Adrenal gland (tissue), 19 donors: ENCODE results near the gene TNS3. TPM values are rescaled to one million over a fixed set of nuclear protein-coding genes. Genes with fewer than 3 reads are reported as not detected.

Source experiments
- DNase-seq, 7 donors: peaks; one replicate each; pipeline ENCODE4 v3.0.0-alpha.2; 2019 to 2020
- H3K27ac ChIP-seq, 5 donors: fragments of 200-600 bp; sonication (generic) in 4 of 5; 1 replicate in 3 of 5; 2 replicates in 2 of 5; pipeline versions ENCODE4 v1.5.1 to v1.8.0; 2016 to 2020; ENCODE audit warnings: mild to moderate bottlenecking in 1 of 5
- H3K27me3 ChIP-seq: fragments of 200-600 bp; 2 replicates; pipeline ENCODE4 v1.8.0; 2021
- H3K36me3 ChIP-seq, 2 donors: fragments of 200-600 bp; replicated peaks in 1 of 2; 1 replicate in 1 of 2; 2 replicates in 1 of 2; pipeline versions ENCODE4 v1.5.1 to v1.8.0; 2018 to 2022
- H3K4me1 ChIP-seq, 2 donors: fragments of 200-600 bp; replicated peaks in 1 of 2; 1 replicate in 1 of 2; 2 replicates in 1 of 2; pipeline versions ENCODE4 v1.5.1 to v1.8.0; 2018 to 2021
- H3K4me3 ChIP-seq, 4 donors: fragments of 200-600 bp; sonication (generic) in 3 of 4; one replicate each; pipeline ENCODE4 v1.5.1; 2016 to 2018
- H3K9me3 ChIP-seq, 3 donors: fragments of 200-600 bp; sonication (generic) in 1 of 3; replicated peaks in 1 of 3; 1 replicate in 2 of 3; 2 replicates in 1 of 3; pipeline versions ENCODE4 v1.5.1 to v1.8.0; 2016 to 2021
- POLR2A ChIP-seq, 2 donors: fragments of 450-650 bp; IDR thresholded peaks; one replicate each; pipeline ENCODE4 v1.6.1; 2017; ENCODE audit warnings: antibody characterized with exemption in 2 of 2, mild to moderate bottlenecking in 2 of 2, moderate library complexity in 1 of 2
- WGBS, 4 donors: extraction: QIAGEN DNeasy Blood & Tissue Kit in 2 of 4; methylation state at CpG; one replicate each; pipeline versions ENCODE4 v1.1.5 to v1.1.7; 2013 to 2017; 5-methylcytosine and 5-hydroxymethylcytosine counted together
- intact Hi-C, 2 donors: fragments of 100-400 bp; cut with DNase I; formaldehyde crosslinking; loops; one replicate each; pipeline versions ENCODE4 v1.14.1 to v1.15.0; 2022 to 2023
- long read RNA-seq, 10 donors: library from polyadenylated mRNA in 3 of 10; unstranded in 2 of 10; stranded (forward) in 1 of 10; transcript quantifications; one replicate each; pipeline ENCODE4 v2.0.0 and lab custom pipeline, GENCODE V29; 2021 to 2026
- polyA plus RNA-seq, 3 donors: library from polyadenylated mRNA; stranded (reverse); fragments of 200-250 nt in 2 of 3; fragments of 350-450 nt in 1 of 3; fragmentation: Illumina TruSeq in 1 of 3; extraction: RNeasy Lipid Tissue Mini Kit (QIAGEN cat#74804) in 1 of 3; gene quantifications; one replicate each; pipeline ENCODE4 v1.2.3, GENCODE V29; 2013 to 2014
- total RNA-seq, 9 donors: library from RNA; depleted of rRNA in 4 of 9; stranded (reverse); fragments of >200 nt in 4 of 9; fragments of 120-200 nt in 1 of 9; fragmentation: NEBNext Ultra II Directional in 1 of 9; extraction: Animal tissue kit (Norgen Biotek cat#: 25700) in 1 of 9; gene quantifications; one replicate each; pipeline versions ENCODE4 v1.1.0 to v1.2.4, GENCODE V29; 2013 to 2023
- TF ChIP-seq, protein P1 (sequence below), 6 experiments: fragments of 450-650 bp in 4 of 6; fragments of 200-600 bp in 2 of 6; sonication (generic) in 1 of 6; IDR thresholded peaks; 1 replicate in 5 of 6; 2 replicates in 1 of 6; pipeline versions ENCODE4 v1.5.1 to v1.8.0; 2016 to 2021; ENCODE audit warnings: antibody characterized with exemption in 6 of 6, mild to moderate bottlenecking in 2 of 6, moderate library complexity in 1 of 6
- donor health status: healthy with polysubstance abuse.
- donor health status: Bipolar disorder and iron deficiency.
- donor health status: DM: yes; HTN: yes; CAD: no.
- donor health status: DM: no; HTN: no; CAD: no.
- donor health status: DM: no; HTN: no; CAD: no.
- donor health status: DM: yes; HTN: yes; CAD: no.

TNS3 gene
- total RNA-seq (100 to 1,000 TPM in 6 of 9 donors, 10 to 100 TPM in 3; 44.9 to 188 (median 125) TPM), polyA plus RNA-seq (10 to 100 TPM; 21.0 to 36.5 (median 36.4) TPM)
- long read RNA-seq, donor 1, partial matches to known transcripts = 5 of 5 reads
- long read RNA-seq, donor 1, other reads (novel, unspliced or antisense) = 0 of 5 reads
- long read RNA-seq, donor 2, full-length matches to known transcripts = 1 of 6 reads
- long read RNA-seq, donor 2, partial matches to known transcripts = 5 of 6 reads
- long read RNA-seq, donor 2, other reads (novel, unspliced or antisense) = 0 of 6 reads
- long read RNA-seq, donor 3 = 0 reads
- long read RNA-seq, donor 4, partial matches to known transcripts = 3 of 18 reads
- long read RNA-seq, donor 4, other reads (novel, unspliced or antisense) = 15 of 18 reads
- long read RNA-seq, donor 5, full-length matches to known transcripts = 6 of 89 reads
- long read RNA-seq, donor 5, partial matches to known transcripts = 45 of 89 reads
- long read RNA-seq, donor 5, other reads (novel, unspliced or antisense) = 38 of 89 reads
- long read RNA-seq, donor 6, partial matches to known transcripts = 0 of 14 reads
- long read RNA-seq, donor 6, other reads (novel, unspliced or antisense) = 14 of 14 reads
- long read RNA-seq, donor 7 = 0 reads
- long read RNA-seq, donor 8, partial matches to known transcripts = 14 of 14 reads
- long read RNA-seq, donor 8, other reads (novel, unspliced or antisense) = 0 of 14 reads
- long read RNA-seq, donor 9 = 0 reads
- long read RNA-seq, donor 10, partial matches to known transcripts = 11 of 11 reads
- long read RNA-seq, donor 10, other reads (novel, unspliced or antisense) = 0 of 11 reads

DNA sequence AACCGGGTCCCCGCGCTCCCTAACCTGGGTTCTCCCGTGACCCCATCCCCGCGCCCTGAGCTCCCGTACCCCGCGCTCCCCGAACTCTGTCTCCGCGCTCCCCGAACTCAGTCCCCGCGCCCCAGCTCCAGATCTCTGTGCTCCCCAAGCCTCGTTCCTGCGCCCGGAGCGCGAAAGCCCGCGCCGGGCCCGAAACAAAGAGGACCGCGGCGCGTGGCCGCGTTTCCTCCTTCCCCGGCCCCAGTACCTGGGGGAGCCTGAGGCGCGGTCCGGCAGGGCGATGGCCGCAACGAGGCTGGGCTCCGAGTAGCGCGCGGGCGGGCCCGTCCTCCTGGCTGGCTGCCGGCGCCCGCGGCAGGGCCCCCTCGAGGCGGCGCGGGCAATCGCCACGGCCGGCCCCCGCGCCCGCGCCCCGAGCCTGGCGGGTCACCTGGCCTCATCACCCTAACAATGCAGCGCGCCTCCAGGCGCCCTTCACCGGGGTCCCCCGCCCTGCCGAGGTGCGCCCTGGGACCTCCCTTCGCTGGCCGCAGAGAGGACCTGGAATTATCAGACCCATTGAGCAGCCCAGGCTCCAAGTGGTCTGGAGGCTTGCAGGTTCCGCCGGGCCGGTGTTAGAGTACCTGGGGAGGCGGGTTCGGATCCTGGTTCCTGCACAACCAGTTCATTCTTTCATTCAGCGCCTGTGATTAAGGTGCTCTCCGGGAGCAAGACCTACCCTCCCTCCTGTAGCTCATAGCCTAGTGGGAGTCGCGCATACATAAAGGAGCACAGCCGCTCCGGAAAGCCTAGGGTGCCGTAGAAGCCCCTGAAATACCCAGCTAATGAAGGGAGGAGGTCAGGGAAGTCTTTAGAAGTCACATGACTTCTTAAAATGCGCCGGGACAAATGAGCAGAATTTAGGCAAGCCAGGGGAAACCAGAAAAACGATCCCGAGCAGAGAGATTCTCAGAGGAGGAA, at the start of gene TNS3:
TNS3 (minus strand) TSS at position 308 of the 960 bp plus-strand sequence. CDS start 142,475 bp downstream, outside the sequence.
- WGBS, 4 donors = 11 to 45% (median 23%) methylated on average over 16 to 85 of the region's 85 CpGs
- Histone ChIP-seq H3K4me3 (peak within 1 kb of the TSS; percentile 68 to 91 (median 82)), H3K27ac (peak within 1 kb of the TSS in 4 of 5 donors; percentile 78 to 91 (median 80)), H3K4me1 (peaks cover 35 to 53% of the 10 kb centered on the region in 2 donors), H3K36me3 (no peaks in the 10 kb centered on the region), H3K27me3 (no peaks in the 10 kb centered on the region), H3K9me3 (no peaks in the 10 kb centered on the region)
- TF ChIP-seq, protein P1, sequence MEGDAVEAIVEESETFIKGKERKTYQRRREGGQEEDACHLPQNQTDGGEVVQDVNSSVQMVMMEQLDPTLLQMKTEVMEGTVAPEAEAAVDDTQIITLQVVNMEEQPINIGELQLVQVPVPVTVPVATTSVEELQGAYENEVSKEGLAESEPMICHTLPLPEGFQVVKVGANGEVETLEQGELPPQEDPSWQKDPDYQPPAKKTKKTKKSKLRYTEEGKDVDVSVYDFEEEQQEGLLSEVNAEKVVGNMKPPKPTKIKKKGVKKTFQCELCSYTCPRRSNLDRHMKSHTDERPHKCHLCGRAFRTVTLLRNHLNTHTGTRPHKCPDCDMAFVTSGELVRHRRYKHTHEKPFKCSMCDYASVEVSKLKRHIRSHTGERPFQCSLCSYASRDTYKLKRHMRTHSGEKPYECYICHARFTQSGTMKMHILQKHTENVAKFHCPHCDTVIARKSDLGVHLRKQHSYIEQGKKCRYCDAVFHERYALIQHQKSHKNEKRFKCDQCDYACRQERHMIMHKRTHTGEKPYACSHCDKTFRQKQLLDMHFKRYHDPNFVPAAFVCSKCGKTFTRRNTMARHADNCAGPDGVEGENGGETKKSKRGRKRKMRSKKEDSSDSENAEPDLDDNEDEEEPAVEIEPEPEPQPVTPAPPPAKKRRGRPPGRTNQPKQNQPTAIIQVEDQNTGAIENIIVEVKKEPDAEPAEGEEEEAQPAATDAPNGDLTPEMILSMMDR (IDR thresholded peaks at IDR 0.05) = peak in 3 of 6 experiments; percentile 27 to 58 (median 34)
- TF ChIP-seq POLR2A (IDR thresholded peaks at IDR 0.05) = peak in 1 of 2 donors; percentile 57
- intact Hi-C loops = loop anchor here in 1 of 2 donors (10.0 kb wide), 2 partner anchors 233 to 317 kb away; no protein-coding TSS in a partner anchor
- DNase-seq = peak in 6 of 7 donors; percentile 44 to 61 (median 52)

DNA sequence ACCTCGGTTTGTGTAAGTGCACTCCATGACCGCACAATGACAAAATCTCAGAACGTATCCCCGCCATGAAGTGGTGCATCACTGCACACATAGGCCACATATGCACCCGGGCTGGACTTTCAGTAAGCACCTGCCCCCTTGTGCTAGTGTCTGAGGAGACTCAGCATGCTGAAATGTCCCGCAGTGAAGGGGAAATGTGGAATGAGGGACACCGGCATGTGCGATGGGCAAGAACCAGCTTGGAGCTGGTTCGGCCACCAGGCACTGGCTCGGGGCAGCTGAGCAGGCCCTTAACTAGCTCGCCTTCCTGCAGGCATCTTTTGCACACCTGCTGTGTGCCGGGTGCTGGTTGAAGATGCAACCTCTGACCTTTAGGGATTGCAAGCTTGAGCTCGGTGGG, 49.8 kb upstream of the TNS3 start:
- TF ChIP-seq, protein P1 (IDR thresholded peaks at IDR 0.05) = no peak
- TF ChIP-seq POLR2A (IDR thresholded peaks at IDR 0.05) = no peak

DNA sequence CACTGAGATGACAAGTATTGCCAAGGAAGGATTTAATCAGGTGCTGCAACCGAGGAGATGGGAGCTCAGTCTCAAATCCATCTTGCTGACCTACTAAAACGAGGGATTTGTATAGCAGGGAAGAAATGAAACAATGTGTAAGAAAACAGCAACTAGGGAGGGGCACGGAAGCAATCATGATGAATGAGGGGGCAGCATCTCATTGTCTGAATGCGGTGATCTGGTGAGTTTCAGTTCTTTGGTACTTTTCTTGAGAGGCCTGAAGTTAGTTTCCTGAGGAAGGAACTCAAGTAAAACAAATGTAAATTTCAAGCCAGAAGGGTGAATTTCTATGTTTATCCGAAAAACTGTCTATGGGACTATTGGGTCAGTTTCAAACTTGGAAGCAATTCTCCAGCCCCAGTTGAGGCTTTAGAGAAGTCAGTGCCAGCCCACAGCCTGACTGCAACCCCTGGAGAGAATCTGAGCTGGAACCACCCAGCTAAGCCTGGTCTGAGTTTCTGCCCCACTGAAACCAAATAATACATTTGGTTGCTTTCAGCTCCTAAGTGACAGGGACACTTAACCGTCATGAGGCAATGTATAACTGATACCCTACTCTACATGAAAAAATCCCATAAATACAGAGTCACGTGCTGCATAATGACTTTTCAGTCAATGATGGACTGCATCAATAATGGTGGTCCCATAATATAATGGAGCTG, 45.8 kb upstream of the TNS3 start:
- Histone ChIP-seq H3K27me3 (no peaks in the 10 kb centered on the region), H3K4me1 (no peaks in the 10 kb centered on the region), H3K27ac (no peak overlapping the region), H3K9me3 (no peaks in the 10 kb centered on the region), H3K4me3 (no peak overlapping the region), H3K36me3 (no peaks in the 10 kb centered on the region)
- 68 to 79% (median 74%) methylated on average over 7 of the region's 7 CpGs for WGBS, 4 donors
- TF ChIP-seq POLR2A (IDR thresholded peaks at IDR 0.05) = no peak
- TF ChIP-seq, protein P1 (IDR thresholded peaks at IDR 0.05) = no peak
- intact Hi-C loops = no loop called here
- no peak for DNase-seq

More for the DNA sequence above, 49.8 kb upstream of the TNS3 start:
- H3K4me1 ChIP-seq = peaks cover 0 to 4% of the 10 kb centered on the region in 2 donors
- H3K27me3 ChIP-seq = no peaks in the 10 kb centered on the region
- no peaks in the 10 kb centered on the region for H3K36me3 ChIP-seq
- no peak for DNase-seq
- H3K4me3 ChIP-seq = no peak overlapping the region
- WGBS, 4 donors = 93 to 97% (median 94%) methylated on average over 12 to 13 of the region's 13 CpGs
- H3K27ac ChIP-seq = no peak overlapping the region
- H3K9me3 ChIP-seq = no peaks in the 10 kb centered on the region
- intact Hi-C loops = no loop called here
